Stimulated activated CD8-positive, alpha-beta memory T cell treated with anti-CD3 and anti-CD28 coated beads, Interleukin-2, amount 100 ng/mL, for 48 hours (primary cell): ENCODE measurements around the gene MMP24.

Source experiments
- DNase-seq, 2 donors: peaks; one replicate each; pipeline ENCODE4 v3.0.0-alpha.2; 2020; ENCODE audit warnings: low read depth in 2 of 2

Gene MMP24

DNA sequence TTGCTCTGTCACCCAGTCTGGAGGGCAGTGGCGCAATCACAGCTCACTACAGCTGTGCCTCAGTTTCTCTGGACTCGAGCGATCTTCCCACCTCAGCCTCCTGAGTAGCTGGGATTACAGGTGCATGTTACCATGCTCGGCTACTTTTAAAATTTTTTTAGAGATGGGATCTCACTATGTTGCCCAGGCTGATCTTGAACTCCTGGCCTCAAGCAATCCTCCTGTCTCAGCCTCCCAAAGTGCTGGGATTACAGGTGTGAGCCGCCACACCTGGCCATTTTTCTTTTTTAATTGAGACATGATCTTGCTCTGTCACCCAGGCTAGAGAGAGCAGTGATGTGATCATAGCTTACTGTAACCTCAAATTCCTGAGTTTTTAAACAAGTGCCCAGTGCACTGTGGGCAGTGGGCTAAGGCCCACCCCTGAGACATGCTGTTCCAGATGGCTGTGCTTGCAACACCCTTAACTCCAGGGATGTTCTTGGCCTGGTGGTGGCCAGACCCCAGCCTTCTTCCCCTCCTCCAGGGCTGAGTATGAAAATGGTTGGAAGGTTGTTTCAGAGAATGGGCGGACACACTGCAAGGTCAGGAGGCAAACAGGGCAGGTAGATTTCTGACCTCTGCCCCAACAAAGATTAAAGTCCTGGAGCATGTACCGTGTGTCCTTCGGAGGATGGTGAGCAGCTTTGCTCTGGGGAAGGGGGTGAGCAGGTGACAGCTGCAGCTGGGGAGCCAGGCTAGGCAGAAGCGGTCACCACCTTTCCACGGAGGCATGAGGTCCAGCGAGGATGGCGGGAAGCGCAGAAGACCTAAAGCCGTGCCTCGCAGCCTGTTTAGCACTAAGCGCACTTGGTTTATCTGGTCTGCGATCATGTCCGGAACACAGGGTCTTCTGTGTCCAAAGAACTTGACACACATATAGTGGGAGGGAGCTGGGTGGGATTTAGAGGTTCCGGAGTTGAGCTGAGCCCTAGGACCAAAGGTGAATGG lies 67.1 kb downstream of the MMP24 start:
- no peak for DNase-seq

DNA sequence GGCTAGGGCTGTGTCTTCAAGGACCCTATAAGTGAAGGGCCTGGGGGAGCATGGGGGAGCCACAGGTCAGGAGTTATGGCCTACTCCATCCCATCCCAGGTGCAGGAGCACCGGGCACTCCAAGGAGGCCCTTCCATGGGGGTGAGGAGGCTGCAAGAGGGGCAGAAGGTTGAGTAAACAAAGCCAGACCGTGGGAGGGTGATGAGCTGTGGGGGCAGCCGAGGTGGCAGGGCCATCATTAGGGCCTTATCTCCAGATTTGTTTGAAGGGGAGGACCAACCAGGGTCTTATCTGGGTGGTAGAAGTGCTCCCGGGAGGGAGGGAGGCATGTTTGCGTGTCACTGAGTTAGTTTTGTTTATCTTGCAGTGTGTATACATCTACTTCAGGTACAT lies 67.8 kb downstream of the MMP24 start:
- DNase-seq, result no peak

GRCh38 chr20:35295058-35295457 lies 68.6 kb downstream of the MMP24 start:
- no peak for DNase-seq

GRCh38 chr20:35295674-35296073 lies 69.2 kb downstream of the MMP24 start:
- DNase-seq, result no peak

GRCh38 chr20:35296101-35296554 lies 69.6 kb downstream of the MMP24 start:
- DNase-seq, result no peak

GRCh38 chr20:35297155-35297554 lies 70.7 kb downstream of the MMP24 start:
- DNase-seq, result no peak

- no peak for DNase-seq
Observed at GRCh38 chr20:35297740-35298139, 71.2 kb downstream of the MMP24 start.

DNA sequence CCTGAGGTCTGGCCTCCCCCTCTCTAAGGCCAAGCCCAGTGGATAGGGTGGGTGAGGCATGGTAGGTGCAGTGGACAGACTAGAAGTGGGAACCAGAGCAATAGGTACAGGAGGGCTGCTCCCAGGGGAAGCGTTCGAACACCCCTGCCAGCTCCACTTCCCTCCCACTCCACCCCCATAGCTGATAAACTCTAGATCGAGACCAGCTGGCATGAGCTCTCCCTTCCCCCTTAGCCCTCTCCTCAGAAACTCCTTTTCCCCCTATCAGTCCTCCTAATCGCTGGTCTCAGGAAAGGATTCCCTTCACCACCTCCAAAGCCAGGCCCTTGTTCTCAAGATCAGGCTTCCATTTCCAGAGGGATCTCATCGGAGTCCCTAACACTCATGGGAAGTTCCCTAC lies 71.8 kb downstream of the MMP24 start:
- DNase-seq, result no peak

- no peak for DNase-seq
Observed at GRCh38 chr20:35299780-35300179, 73.3 kb downstream of the MMP24 start.

DNA sequence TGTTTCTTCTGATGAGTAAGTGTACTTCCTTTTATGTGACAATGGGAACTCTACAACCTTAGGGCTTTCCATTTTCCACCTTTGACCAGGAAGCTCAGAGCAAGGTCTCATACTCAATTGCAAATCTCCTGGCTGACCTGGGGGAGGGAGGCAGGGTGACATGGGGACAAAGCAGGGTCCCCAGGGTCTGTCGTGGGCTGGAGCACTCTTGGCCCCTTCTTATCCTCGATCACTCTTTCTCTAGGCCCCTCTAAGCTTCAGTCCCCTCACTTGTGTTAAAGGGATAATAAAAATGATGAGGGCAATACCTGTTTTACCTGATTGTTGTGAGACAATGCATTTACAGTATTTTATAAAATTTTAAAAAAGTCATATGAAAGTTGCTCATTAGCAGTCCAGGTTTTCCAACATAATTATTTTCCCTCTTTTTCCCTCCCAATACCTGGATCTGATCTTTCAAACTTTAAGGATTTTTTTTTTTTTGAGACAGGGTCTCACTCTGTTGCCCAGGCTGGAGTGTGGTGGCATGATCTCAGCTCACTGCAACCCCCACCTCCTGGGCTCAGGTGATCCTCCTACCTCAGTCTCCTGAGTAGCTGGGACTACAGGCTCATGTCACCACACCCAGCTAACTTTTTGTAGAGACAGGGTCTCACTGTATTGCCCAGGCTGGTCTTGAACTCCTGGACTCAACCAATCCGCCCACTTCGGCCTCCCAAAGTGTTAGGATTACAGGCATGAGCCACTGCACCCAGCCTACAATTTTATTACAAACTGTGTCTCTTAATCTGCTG lies 74.2 kb downstream of the MMP24 start:
- no peak for DNase-seq

- DNase-seq, result no peak
Observed at GRCh38 chr20:35301426-35301825, 74.9 kb downstream of the MMP24 start.

GRCh38 chr20:35302421-35303335 lies 76.2 kb downstream of the MMP24 start:
- DNase-seq, result no peak

GRCh38 chr20:35303382-35303734 lies 76.9 kb downstream of the MMP24 start:
- DNase-seq, result no peak

DNA sequence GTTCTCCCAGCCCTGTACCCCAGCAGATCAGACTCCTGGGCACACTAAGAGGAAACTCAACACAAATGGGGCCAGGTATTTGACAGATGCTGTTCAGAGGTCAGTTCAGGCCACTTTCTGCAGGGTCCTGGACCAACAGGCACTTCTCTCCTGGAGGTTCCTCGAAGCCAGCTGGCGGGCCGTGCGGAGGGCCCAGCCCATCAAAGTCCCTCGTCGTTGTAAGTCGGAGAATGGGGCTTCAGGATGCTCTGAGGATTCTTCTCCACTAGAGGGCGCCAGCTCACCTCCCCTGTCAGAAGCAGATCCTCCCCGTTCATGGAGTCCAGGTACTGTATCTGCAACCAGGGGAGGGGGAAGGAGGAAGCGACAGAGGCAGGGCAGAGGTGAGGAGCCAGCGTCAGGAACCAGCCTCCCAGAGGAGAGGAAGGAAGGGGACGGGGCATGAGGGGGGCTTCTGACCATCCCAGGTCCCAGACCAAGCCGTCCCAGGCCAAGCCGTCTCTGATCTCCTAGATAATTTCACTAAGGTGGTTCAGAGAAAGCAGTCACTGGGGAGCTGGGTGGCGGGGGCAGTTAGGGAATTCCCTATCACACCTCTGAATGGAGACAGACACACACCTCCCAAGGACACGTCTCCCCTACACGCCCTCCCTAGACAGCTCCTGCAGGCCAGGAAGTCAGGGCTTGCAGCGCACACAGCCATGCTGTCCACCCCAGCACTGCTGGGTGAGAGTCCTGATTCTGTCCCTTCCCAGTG lies 77.4 kb downstream of the MMP24 start:
- DNase-seq, result peak; percentile 60 to 78

- DNase-seq, result no peak
Observed at GRCh38 chr20:35304956-35305355, 78.5 kb downstream of the MMP24 start.

GRCh38 chr20:35305682-35306556 lies 79.4 kb downstream of the MMP24 start:
- peak; percentile 67 to 76 for DNase-seq

- no peak for DNase-seq
Observed at GRCh38 chr20:35306931-35307517, 80.5 kb downstream of the MMP24 start.

DNA sequence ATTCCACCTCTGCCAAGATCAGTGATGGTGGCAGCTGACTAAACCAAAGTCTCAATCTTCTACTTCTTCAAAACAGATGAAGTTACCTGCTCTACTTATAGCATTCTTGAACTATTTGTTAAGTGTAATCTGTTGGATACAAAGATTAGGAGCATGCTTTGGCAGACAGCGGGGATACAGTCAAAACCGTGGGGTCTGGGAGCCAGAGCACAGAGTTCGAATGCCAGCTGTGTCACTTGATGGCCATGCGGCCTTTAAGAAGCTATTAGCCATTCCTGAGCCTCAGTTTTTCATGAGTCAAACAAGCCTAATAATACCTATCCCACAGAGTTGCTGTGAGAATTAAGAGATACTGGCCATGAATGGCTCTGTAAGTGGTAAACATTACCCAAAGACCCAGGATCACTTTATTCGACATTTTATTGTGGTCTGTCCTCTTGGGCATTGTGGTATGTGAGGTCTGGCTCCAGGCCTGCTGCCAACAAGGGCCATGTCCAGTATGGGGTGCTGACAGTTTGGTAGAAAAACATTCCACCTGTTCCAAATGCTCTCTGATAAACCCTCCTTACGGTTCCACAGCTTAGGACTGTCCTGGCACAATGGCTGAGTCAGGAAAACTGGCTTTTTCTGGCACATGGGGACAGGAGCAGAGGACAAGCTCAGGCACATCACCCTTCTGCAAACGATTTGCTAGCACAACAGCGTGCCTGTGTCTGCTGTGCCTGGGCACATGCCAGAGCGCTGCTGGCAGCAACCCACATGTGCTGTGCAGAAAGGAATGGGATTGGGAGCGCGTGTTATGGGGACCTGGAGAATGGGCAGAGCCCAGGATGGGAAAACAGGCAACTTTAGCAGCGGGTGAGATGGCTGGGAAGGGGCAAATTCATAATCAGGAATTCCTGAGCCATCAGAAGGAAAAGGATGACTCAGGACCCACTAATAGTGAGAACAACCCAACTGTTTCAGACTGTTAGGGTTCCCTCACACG lies 81.5 kb downstream of the MMP24 start:
- DNase-seq, result no peak
